Measurements from ENCODE around the gene KCNJ18.
"Not testable (repeated sequence)": the region's sequence is repeated elsewhere in the genome, so short reads cannot be mapped to it uniquely, and the experiment has no call there.

The KCNJ18 gene

DNA sequence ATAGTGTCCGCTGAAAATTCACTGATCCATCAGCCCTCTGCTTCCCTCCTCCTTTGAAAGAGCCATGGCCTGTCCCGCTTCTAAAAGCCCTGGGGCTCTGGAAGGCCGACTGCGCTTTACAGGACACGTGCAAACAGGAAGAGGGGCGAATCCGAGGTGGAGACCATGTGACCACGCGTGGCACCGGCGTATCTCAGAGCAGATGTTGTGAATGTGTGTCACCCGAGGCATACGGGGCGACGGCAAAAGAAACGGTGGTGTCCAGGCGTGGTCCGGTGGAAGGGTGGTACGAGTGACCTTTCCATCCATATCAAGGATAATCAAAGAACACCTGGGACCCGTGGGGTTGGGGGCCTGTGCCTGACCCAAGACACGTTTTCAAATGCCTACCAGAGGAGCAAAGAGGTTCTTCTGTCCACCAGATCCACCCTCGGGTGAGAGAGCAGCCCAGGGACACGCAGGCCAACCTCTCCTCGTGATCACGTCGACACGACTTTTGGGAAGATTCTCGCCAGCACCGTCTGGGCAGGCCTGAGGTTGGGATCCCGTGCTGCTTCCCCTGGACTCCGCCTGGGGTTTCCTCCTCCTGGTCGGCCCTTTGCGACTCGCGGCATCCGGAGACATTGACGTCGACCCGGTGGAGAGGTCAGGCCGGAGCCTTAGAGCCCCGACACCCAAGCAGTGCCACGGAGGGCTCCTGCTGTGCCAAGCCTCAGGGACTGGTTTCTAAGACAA, 7.1 kb upstream of the KCNJ18 start:
- not testable (repeated sequence) for DNase-seq (ENCODE audit: low spot score)

- no peak for DNase-seq (ENCODE audit: low spot score)
These were observed 5.9 kb upstream of the KCNJ18 start for GRCh38 chr17:21686165-21687015.

DNA sequence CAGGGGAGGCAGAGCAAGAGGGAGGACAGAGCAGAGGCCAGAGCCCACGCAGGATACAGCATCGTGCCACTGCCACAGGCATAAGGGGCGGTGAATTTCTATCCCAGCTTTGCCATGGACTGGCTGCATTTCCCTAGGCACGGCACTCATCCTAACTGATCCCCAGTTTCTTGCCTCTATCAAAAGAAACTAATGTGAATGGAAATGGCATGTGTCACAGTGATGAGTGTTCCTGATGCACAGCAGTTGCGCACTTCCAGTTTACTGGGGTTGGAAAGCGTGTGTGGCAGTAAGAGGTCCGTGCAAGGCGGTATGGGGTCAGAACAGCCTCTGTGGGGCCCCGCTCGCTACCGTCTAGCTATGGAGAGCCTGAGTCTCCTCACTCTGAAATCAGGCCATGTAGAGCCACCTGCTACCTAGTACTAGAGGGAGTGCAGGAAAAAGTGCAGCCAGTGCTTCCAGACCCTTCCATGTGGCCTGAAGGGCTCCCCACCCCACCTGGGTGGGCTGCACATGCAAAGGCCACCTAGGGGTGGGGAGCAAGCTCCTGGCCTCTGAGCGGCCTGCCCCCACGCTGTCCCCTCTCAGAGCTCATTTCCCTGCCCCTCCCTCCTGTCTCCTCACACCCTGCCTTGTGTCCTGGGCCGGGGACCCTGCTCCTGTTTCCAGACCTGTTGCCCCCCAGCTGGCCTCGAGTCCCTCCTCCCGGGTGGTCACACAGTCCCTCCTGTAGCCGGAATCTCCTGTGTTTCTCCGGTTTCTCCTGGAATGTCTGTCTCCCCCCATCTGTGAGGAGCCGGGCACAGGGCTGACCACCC, 5.0 kb upstream of the KCNJ18 start:
- no peak for DNase-seq (ENCODE audit: low spot score)

DNA sequence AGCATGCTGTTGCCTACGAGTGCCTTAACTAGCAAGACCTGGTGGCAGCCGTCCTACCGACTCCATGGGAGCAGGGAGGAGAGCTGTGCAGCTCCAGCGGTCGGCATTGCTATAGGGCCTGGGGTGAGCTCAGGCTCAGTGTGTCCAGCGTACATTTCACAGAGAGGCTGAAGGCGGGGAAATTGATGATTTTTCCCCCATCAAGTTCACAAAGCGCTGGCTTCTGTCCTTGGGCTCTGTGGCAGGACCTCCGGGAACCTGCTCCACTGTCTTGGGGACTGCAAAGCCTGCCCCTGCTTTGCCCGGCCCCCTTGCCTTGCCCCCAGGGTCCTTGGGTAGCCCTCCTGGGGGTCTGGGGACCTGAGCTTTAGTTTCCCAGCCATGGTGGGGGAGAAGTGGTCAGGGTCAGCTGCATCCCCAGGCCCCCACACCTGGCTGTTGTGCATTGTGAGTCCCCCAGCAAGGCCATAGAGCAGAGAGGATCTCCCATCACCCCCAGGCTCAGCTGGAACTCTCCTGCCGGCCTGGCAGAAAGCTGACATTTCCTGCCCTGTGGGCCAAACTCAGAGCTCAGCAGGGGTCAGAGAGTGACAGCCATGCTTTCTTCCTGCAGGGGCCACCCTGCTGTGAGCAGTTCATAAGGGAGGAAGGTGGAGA, 3.9 kb upstream of the KCNJ18 start:
- DNase-seq (ENCODE audit: low spot score) = no peak

- no peak for DNase-seq (ENCODE audit: low spot score)
These were observed 2.7 kb upstream of the KCNJ18 start for GRCh38 chr17:21689604-21690003.

- DNase-seq (ENCODE audit: low spot score) = not testable (repeated sequence)
These were observed 1.5 kb upstream of the KCNJ18 start for GRCh38 chr17:21690811-21691210.

DNA sequence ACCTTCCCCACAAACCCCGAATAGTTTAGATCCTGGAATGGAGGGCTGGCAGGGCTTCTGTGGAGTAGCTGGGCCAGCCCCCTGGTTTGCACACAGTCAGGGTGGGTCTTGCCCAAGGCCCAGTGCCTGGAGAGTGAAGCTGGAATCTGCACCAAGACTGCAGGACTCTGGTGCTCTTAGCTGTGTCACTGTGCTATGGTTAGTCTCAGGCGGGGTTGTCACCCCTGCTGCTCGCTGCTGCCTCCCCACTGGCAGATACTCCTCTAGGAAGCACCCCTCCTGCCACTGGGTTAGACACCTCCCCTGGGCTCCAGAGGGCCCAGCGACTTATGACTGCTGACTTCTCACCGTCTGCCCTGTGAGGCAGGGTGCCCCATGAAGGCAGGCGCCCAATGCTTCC, 842 bp upstream of the KCNJ18 start:
- not testable (repeated sequence) for DNase-seq (ENCODE audit: low spot score)

DNA sequence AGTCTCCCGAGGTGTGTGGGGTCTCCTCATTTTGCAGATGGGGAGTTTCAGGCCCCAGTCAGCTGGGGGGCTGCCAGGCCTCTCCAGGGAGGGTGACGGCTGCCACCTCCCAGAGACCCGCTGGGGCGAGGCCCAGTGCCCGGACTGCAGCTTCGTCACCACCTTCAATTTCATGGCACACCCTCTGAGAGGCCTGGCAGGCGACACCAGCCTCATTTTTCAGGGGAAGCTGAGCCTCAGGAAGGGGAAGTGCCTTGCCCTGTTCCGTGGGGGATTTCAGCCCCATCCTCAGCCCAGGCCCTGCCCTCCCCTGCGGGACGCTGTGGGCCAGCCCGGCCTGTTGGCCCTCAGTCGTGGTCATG, 362 bp downstream of the KCNJ18 start:
- not testable (repeated sequence) for DNase-seq (ENCODE audit: low spot score)

DNA sequence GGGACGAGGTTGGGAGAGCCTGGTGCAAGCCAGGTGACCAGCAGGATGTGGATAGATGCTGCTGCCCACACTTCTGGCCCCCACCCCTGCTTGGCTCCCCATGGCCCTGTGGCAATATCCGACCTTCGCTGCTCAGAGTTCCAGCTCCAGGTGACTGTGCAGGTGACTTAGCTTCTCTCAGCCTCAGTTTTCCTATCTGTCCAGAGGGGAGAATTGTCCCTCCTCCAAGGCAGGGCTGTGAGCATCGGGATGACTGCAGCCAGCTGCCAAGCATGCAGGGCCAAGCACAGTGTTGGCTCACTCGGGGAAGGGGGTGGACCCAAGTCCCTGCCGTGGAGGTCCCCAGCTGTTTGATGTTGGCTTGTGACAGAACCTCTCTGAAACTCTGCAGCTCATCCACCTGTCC, 1.1 kb downstream of the KCNJ18 start:
- not testable (repeated sequence) for DNase-seq (ENCODE audit: low spot score)

DNA sequence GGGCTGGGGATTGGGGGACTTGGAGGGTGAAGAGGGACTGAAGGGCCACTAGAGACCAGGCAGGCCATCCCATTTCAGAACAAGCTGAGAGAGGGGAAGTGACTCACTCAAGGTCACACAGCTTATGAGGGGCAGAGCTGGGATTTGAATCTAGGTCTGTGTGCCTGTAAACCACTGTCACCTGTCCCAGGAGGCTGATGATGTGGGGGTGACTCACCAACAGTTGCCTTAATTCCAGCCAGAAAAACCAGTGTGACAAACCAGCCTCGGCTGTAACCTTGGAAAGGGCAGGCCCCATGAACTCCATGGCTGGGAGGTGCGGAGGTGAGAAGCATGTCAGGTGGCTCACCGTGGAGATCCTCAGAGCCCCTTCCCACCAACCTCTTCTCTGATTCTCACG, 1.6 kb downstream of the KCNJ18 start:
- not testable (repeated sequence) for DNase-seq (ENCODE audit: low spot score)

DNA sequence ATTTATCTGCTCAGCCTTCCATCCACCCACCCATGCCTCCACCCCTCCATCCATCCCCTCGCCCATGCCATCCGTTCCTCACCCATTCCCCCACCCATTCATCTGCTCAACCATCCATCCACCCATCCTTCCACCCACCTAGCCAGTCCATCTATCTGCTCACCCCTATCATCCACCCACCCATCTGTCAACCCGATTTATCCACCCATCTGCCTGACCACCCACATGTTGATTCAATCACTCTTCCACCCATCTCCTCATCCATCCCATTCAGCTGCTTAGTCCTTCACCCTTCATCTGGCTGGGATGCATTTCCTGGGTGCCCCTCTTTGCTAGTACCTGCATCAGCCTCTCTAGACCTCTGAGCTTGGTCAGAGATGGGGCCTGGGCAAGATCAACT, 3.9 kb downstream of the KCNJ18 start:
- not testable (repeated sequence) for DNase-seq (ENCODE audit: low spot score)

- not testable (repeated sequence) for DNase-seq (ENCODE audit: low spot score)
These were observed 4.7 kb downstream of the KCNJ18 start for GRCh38 chr17:21696842-21697507.

- DNase-seq (ENCODE audit: low spot score) = not testable (repeated sequence)
These were observed 5.2 kb downstream of the KCNJ18 start for GRCh38 chr17:21697508-21697860.

- not testable (repeated sequence) for DNase-seq (ENCODE audit: low spot score)
These were observed 6.2 kb downstream of the KCNJ18 start for GRCh38 chr17:21698437-21699075.

DNA sequence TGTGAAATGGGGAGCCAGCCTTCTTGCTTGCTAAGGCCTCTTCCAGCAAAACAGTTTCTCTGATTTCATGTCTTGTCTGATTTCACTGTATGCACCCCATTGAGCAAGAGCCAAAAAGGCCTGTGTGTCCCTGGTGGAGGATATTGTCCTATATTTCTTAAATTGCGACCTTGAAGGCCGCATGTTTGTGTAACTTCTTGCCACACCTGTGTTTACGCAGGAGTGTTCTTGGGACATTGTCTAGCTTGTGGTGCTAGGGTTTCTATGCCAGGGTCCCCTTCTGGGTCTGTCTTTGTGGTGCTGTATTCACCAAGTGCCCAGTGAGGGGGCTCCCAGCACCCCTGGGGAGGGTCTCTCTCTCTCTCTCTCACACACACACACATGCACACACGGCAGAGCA, 6.8 kb downstream of the KCNJ18 start:
- not testable (repeated sequence) for DNase-seq (ENCODE audit: low spot score)

DNA sequence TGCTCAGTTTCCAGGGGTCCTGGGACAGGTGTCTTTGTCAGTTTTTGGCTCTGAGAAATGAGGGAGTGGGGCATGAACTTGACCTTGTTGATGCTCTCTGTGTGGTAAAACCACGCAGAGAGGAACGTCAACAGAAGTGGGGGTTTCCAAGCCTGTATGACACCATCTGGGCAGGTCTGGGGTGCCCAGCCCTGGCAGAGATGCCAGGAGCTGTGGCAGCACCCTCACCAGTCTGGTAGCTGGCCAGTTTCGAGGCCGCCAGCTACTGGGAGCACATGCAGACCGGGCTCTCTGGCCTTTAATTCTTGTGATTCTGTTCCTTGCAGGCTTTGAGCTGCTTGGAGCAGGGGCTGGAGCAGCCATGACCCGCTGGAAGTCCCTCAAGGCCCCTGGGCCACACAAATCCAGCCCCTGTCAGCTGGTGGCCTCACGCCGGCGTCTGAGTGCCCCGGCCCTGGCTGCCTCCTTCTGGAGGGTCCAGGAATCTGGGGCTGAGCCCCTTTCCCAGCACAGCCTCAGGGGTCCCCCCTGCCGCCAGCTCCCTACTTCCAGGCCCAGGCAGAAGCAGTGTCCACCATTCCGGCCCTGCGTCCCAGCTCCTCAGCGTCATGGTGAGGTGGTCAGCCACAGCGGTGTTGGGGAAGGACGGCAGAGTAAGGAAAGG, 7.4 kb downstream of the KCNJ18 start:
- DNase-seq (ENCODE audit: low spot score) = not testable (repeated sequence)

GRCh38 chr17:21701090-21701489, 8.8 kb downstream of the KCNJ18 start:
- not testable (repeated sequence) for DNase-seq (ENCODE audit: low spot score)

DNA sequence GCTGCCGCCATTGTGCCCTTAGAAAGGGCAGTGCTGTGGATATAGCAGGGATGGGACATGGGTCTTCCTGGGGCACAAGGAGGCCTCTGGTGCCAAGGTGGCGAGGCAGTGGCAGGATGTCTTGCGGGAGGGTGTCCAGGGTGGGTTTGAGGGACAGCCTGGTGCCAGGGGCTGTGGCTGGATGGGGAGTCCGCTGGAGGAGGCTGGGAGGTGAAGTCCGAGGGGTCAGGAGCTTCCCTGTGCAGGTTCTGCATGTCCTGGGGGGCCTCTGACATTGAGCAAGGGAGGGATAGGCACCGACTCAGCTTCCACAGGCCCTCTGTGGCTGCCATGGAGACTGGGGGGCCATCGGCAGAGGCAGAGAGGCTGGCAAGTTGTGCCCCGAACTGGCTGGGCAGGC, 9.7 kb downstream of the KCNJ18 start:
- not testable (repeated sequence) for DNase-seq (ENCODE audit: low spot score)

DNA sequence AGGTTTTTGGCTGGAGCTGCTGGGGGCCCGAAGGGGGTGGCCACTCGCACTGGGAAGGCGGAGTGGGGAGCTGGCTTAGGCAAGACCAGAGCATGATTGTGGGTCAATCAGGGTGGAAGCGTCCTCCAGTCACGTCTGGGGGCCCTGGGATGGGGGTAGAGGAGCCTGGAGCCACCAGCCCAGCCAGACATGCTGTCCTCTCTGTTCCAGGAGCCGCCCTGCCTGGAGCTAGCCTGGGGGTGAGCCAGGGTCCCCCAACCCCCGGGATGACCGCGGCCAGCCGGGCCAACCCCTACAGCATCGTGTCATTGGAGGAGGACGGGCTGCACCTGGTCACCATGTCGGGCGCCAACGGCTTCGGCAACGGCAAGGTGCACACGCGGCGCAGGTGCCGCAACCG, 10.2 kb downstream of the KCNJ18 start:
- not testable (repeated sequence) for DNase-seq (ENCODE audit: low spot score)

DNA sequence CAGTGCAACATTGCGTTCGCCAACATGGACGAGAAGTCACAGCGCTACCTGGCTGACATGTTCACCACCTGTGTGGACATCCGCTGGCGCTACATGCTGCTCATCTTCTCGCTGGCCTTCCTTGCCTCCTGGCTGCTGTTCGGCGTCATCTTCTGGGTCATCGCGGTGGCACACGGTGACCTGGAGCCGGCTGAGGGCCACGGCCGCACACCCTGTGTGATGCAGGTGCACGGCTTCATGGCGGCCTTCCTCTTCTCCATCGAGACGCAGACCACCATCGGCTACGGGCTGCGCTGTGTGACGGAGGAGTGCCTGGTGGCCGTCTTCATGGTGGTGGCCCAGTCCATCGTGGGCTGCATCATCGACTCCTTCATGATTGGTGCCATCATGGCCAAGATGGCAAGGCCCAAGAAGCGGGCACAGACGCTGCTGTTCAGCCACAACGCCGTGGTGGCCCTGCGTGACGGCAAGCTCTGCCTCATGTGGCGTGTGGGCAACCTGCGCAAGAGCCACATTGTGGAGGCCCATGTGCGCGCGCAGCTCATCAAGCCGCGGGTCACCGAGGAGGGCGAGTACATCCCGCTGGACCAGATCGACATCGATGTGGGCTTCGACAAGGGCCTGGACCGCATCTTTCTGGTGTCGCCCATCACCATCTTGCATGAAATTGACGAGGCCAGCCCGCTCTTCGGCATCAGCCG, 10.8 kb downstream of the KCNJ18 start:
- not testable (repeated sequence) for DNase-seq (ENCODE audit: low spot score)
